Activated gamma-delta T cell treated with Interleukin-2 at 50 U/mL for 16 hours (primary cell): ENCODE measurements around the gene IRF4.
"Not testable (repeated sequence)": the region's sequence is repeated elsewhere in the genome, so short reads cannot be mapped to it uniquely, and the experiment has no call there.

Experiments
- DNase-seq: peaks from one replicate; pipeline ENCODE4 v3.0.0-alpha.2; 2020

The IRF4 gene

GRCh38 chr6:423055-423798 lies 31.7 kb downstream of the IRF4 start:
- DNase-seq = no peak

GRCh38 chr6:423799-424345 lies 32.3 kb downstream of the IRF4 start:
- DNase-seq = no peak

DNA sequence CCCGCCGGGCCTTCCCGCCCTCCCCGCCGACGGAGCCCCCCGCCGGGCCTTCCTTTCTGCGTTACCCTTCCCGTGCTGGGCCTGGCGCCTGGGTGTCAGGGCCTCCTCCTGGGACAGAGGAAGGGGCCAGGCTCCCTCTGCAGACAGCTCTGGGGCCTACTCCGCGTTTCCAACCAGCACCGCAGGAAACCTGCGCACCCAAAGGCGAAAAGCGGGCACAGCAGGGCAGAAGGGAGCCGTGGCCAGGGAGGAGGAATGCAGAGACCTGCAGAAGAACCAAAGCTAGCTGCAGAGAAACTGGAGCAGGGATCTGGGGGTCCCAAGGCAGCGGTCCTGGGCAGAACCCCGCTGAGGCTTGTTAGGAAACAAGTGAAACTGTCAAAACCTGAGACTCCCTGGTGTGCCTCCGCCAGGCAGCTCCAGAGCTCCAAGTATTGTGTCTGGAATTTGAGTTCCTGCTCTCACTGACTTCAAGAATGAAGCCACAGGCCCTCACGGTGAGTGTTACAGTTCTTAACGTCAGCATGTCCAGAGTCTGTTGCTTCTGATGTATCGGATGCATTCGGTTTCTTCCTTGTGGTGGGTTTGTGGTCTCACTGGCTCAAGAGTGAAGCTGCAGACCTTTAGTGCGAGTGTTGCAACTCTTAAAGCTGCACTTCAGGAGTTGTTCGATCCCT lies 33.3 kb downstream of the IRF4 start:
- DNase-seq = no peak

DNA sequence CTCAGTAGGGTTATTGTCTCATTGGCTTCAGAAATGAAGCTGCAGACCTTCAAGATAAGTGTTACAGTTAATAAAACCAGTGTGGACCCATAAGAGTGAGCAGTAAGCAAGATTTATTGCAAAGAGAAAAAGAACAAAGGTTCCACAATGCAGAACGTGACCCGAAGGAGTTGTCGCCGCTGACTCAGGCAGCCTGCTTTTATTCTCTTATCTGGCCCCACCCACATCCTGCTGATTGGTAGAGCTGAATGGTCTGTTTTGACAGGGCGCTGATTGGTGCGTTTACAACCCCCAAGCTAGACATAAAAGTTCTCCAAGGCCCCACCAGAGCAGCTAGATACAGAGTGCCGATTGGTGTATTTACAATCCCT lies 33.9 kb downstream of the IRF4 start:
- not testable (repeated sequence) for DNase-seq

- not testable (repeated sequence) for DNase-seq
Observed at GRCh38 chr6:426198-426738, 34.7 kb downstream of the IRF4 start.

GRCh38 chr6:428047-428603 lies 36.6 kb downstream of the IRF4 start:
- DNase-seq = no peak

GRCh38 chr6:429515-430121 lies 38.1 kb downstream of the IRF4 start:
- DNase-seq = no peak

GRCh38 chr6:431504-431903 lies 40.0 kb downstream of the IRF4 start:
- DNase-seq = no peak

- no peak for DNase-seq
Observed at GRCh38 chr6:431986-432385, 40.4 kb downstream of the IRF4 start.

DNA sequence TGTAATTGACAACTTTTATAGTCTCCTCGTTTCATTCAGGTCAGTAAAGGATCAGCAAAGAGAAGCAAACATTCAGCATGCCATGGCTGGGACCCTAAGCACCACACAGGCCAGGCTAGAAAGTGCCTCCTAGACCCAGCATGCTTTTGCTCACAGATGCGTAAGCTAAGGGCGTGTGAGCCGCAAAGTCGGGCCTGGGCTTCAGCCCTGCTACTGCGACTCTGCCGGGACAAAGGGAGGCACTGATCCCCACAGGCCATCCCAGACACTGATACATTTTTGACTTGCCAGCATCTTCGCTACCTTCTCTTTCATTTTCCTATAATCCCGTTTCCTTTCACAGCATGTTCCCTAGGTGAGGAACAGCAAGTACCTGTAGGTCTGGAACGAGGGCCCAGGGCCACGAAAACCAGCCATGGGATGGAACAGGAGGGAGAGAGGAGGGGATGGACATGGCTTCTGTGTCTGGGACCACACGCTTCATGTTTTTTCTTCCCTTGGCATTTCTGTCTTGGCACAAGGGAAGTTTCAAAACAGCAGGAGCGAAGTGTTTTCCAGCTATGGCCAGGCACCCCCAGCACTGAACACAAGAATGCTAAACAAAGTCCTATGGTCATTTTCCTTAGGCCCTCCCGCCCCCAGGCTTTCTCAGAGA lies 42.6 kb downstream of the IRF4 start:
- no peak for DNase-seq

GRCh38 chr6:435441-436307 lies 44.1 kb downstream of the IRF4 start:
- DNase-seq = no peak

DNA sequence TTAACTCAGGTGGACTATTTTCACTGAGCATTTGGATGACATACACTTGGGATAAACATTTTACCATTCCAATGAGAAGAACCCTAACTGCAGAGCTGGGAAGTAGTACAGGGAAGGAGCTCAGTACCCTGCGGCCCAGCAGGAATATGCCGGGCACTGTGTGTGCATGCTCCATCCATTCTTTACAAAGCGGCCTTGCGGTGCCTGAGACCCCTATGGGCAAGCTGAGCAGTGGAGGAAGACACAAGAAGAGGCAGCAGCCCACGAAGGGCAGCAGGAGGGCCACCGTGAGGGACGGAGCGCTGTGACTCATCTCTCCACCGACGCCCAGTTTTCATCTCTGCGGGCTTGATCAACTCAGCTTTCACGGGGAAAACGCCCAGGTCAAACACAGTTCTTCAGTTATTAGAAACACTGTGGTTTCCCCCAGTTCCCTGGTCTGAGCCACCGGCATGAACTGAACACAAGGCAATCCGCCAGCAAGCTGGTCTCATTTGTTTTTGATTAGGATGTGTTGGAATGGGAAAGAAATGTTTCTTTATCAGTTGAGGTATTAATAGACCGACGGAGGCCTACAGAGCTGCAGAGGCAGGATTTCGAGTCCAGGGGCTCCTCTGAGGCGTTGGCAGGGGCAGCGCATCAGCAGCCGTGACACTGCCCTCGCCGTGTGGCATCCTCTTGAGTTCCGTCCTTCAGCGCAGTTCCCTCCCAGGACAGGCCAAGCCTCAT lies 44.9 kb downstream of the IRF4 start:
- DNase-seq = no peak

GRCh38 chr6:437037-437392 lies 45.5 kb downstream of the IRF4 start:
- DNase-seq = no peak

GRCh38 chr6:438634-439170 lies 47.1 kb downstream of the IRF4 start:
- DNase-seq = no peak

DNA sequence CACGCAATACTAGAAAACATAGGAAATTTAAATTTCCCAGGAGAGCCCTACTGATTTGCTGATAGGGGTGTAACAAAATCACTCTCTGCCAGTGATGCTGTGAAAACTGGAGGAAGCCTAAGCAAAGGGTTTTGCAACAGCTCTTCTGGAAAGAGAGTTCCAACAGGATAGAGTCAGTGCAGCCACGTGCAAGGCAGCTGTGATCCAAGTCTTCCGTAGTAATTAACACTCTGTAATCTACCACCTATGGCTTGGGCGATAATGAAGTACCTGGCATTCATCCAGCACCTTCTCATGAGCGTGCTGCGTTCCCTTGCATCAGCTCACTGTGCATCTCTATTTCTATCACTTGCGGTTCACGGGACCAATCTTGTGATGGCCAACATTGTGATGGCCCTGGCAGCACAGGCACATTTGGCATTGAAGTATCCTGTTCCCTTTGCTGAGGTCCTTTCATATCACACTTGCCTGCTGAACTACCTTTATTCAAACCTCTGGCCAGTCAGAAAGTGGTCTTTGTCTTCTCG lies 48.2 kb downstream of the IRF4 start:
- no peak for DNase-seq

GRCh38 chr6:441126-441920 lies 49.8 kb downstream of the IRF4 start:
- no peak for DNase-seq

GRCh38 chr6:443621-444159 lies 52.1 kb downstream of the IRF4 start:
- no peak for DNase-seq

- peak; percentile 35 for DNase-seq
Observed at GRCh38 chr6:444653-445275, 53.2 kb downstream of the IRF4 start.
